SK-N-MC (cell line): ENCODE measurements around the gene CTSO.

Experiments used
- EZH2 ChIP-seq: fragments of 200-600 bp; sonication (generic); IDR thresholded peaks from one replicate; pipeline ENCODE4 v1.6.1; 2017; ENCODE audit warnings: antibody characterized with exemption
- POLR2AphosphoS5 ChIP-seq: IDR thresholded peaks from 2 replicates; pipeline ENCODE4 v1.6.1; 2012; ENCODE audit warnings: mild to moderate bottlenecking, low read depth, low read length, borderline replicate concordance

GRCh38 chr4:155950461-155950860 is 3.2 kb downstream of the CTSO start:
- TF ChIP-seq POLR2AphosphoS5 (no peak), EZH2 (no peak)
